ENCODE data around the gene KIF1B.
"Not testable (repeated sequence)": the region's sequence is repeated elsewhere in the genome, so short reads cannot be mapped to it uniquely, and the experiment has no call there.

The KIF1B gene

DNA sequence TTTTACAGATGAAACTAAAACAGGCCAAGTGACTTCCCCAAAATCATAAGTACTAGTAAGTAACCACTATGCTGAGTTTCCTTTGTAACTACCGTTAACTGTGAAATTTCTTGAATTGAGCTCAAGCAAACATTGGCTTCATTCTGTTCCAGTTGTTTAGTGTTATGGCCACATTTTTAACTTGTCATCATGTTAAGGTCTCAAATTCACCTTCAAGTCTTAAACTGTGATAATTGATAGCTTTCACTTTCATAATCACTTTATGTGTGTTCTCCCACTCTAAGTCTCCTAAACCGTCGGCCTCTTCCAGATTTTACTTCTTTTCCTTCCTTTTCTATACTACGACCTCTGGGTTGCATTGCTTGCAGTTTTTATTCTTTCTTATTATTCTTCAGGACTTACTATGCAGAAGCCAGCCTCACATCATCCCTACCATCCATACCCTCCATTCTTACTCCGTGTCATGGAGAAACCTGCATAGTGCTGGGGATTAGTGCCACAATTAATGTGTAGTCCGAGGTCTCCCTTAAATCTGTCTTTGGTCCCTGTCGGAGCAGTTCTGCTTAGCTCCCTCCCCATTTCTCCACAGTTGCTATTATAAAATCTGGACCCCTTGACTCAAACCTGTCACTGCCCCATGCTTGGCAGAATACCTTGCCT, 5.8 kb downstream of the KIF1B start:
- TF ChIP-seq, protein P1, sequence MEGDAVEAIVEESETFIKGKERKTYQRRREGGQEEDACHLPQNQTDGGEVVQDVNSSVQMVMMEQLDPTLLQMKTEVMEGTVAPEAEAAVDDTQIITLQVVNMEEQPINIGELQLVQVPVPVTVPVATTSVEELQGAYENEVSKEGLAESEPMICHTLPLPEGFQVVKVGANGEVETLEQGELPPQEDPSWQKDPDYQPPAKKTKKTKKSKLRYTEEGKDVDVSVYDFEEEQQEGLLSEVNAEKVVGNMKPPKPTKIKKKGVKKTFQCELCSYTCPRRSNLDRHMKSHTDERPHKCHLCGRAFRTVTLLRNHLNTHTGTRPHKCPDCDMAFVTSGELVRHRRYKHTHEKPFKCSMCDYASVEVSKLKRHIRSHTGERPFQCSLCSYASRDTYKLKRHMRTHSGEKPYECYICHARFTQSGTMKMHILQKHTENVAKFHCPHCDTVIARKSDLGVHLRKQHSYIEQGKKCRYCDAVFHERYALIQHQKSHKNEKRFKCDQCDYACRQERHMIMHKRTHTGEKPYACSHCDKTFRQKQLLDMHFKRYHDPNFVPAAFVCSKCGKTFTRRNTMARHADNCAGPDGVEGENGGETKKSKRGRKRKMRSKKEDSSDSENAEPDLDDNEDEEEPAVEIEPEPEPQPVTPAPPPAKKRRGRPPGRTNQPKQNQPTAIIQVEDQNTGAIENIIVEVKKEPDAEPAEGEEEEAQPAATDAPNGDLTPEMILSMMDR (IDR thresholded peaks at IDR 0.05; ENCODE audit: low read depth, low read length, missing control alignments) = no peak
- in situ Hi-C loops (cut with HindIII; ENCODE audit: low sequenced_read_pairs) = no loop called here
- no peak overlapping the region for H3K4me3 ChIP-seq (ENCODE audit: low read depth, low read length)
- DNase-seq (ENCODE audit: low read depth) = no peak

DNA sequence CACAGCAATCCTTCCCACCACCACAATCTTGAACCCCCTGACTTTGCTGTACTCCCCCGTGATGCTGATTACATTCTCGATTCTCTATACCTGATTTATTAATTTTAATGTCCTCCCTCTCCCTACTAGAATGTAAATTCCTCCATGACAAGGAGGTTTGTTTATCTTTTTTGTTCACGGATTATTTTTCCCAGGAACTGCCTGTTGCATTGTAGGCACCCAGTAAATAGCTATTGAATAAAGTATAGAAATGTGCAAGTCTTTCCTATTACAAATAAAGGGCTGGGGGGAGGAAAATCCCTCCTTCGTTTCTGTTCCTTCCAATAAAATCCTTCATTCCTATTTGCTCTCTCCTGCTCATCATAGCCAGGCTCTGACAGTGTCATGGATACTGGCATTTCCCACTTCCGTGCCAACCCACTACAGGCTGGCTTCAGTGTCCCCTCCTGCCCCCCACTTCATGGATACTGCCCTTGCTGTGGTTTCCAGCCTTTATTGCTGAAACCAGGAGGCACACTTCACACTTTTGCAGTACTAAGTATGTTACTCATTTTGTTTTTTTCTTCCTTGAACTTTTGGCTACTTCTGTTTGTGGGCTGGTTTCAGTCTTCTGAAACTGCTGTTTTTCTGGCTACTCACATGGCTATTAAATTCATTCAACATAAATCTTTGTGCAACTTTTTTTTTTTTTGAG, 7.5 kb downstream of the KIF1B start:
- no peak for DNase-seq (ENCODE audit: low read depth)
- H3K4me3 ChIP-seq (ENCODE audit: low read depth, low read length) = no peak overlapping the region
- TF ChIP-seq, protein P1 (IDR thresholded peaks at IDR 0.05; ENCODE audit: low read depth, low read length, missing control alignments) = no peak
- in situ Hi-C loops (cut with HindIII; ENCODE audit: low sequenced_read_pairs) = no loop called here

DNA sequence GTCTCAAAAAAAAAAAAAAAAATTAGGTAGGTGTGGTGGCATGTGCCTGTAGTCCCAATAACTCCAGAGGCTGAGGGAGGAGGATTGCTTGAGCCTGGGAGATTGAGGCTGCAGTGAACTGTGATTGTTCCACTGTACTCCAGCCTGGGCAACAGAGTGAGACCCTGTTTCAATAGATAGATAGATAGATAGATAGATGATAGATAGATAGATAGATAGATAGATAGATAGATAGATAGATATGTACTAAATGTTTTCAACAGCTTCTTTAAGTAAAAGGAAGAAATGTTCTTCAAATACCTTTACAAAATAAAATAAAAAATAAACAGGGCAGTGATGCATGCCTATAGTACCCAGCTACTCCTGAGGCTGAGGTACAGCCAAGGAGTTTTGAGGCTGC, 9.8 kb downstream of the KIF1B start:
- in situ Hi-C loops (cut with HindIII; ENCODE audit: low sequenced_read_pairs) = no loop called here
- TF ChIP-seq, protein P1 (IDR thresholded peaks at IDR 0.05; ENCODE audit: low read depth, low read length, missing control alignments) = no peak
- no peak overlapping the region for H3K4me3 ChIP-seq (ENCODE audit: low read depth, low read length)
- no peak for DNase-seq (ENCODE audit: low read depth)

DNA sequence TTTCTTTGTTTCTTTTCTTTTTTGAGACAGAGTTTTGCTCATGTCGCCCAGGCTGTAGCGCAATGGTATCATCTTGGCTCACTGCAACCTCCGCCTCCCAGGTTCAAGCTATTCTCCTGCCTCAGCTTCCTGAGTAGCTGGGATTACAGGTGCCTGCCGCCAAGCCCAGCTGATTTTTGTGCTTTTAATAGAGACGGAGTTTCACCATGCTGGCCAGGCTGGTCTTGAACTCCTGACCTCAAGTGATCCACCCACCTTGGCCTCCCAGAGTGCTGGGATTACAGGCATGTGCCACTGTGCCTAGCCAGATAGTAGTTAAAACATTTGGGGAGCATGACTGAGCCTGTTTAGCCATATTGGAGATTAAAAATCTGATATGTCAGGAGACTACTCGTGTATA, 10.3 kb downstream of the KIF1B start:
- DNase-seq (ENCODE audit: low read depth); H3K4me3 ChIP-seq (ENCODE audit: low read depth, low read length); in situ Hi-C loops (cut with HindIII; ENCODE audit: low sequenced_read_pairs): not testable (repeated sequence)

DNA sequence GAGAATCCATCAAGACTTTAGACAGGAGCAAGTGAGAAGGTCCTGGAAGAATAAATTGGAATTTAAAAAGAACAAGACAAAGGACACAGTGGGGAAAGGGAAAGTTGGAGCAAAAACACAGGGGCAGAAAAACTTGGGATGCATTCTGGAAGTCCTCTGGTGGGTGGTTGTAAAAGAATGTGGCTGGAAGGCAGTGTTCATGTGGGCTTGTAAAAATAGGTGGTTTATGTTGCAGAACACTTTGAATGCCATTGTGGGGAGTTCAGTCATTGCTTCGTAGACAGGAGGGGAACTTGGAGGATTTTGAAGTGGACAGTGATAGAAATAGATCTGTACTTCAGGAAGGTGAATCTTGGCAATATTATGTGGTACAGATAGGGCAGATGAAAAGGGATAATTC, 15.2 kb downstream of the KIF1B start:
- in situ Hi-C loops (cut with HindIII; ENCODE audit: low sequenced_read_pairs) = no loop called here
- peak; percentile 47 for DNase-seq (ENCODE audit: low read depth)

DNA sequence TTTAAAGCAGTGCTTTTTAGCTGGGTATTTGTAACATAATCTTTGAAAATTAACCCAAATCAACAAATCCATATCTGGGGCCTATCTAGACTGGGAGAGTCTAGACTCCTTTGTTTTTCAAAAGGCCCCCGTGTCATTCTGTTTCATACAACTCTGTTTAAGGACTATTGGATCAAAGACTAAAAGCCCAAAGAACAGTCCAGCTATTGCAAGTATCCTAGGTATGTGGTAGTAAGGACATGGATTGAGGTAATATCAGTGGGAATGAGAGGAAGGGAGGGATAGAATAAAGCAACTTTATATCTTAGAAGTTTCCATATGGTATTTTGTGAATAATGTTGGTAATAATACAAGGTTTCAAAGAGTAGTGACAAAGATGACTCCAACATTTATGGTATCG, 18.2 kb downstream of the KIF1B start:
- no peak for DNase-seq (ENCODE audit: low read depth)

More for the DNA sequence above, 15.2 kb downstream of the KIF1B start:
- H3K4me3 ChIP-seq (ENCODE audit: low read depth, low read length) = no peak overlapping the region
- TF ChIP-seq, protein P1 (IDR thresholded peaks at IDR 0.05; ENCODE audit: low read depth, low read length, missing control alignments) = no peak

DNA sequence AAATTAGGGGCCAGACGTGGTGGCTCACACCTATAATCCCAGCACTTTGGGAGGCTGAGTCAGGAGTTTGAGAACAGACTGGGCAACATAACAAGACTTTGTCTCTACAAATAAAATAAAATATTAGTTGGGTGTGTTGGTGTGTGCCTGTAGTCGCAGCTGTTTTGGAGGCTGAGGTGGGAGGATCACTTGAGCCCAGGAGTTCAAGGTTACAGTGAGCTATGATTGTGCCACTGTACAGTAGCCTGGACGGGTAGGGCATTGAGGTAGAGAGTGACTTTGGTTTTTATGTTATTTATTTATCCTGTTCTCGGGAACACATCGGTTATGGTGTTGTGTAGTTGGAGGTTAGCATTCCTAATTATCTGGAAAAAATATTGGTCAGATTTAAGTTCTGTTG, 19.5 kb downstream of the KIF1B start:
- in situ Hi-C loops (cut with HindIII; ENCODE audit: low sequenced_read_pairs) = no loop called here
- H3K4me3 ChIP-seq (ENCODE audit: low read depth, low read length) = no peak overlapping the region
- no peak for DNase-seq (ENCODE audit: low read depth)
- TF ChIP-seq, protein P1 (IDR thresholded peaks at IDR 0.05; ENCODE audit: low read depth, low read length, missing control alignments) = no peak

More for the DNA sequence above, 18.2 kb downstream of the KIF1B start:
- in situ Hi-C loops (cut with HindIII; ENCODE audit: low sequenced_read_pairs) = no loop called here
- TF ChIP-seq, protein P1 (IDR thresholded peaks at IDR 0.05; ENCODE audit: low read depth, low read length, missing control alignments) = no peak
- H3K4me3 ChIP-seq (ENCODE audit: low read depth, low read length) = no peak overlapping the region

Measured in astrocyte of the cerebellum (primary cell).